GM18507 (cell line): ENCODE results near the gene NOB1.
A peak's percentile ranks its signal among the peaks of the same experiment; 100 is the strongest.

ENCODE experiments used
- DNase-seq: peaks from one replicate; pipeline ENCODE4 v3.0.0; 2011; ENCODE audit warnings: low read depth; ENCODE audit not compliant: insufficient read length; ENCODE audit errors: extremely low spot score
- FAIRE-seq: peaks from 2 replicates; lab custom pipeline; 2011; peaks lifted over from hg19 to GRCh38; lab: Jason Lieb, UNC

Gene NOB1

GRCh38 chr16:69725480-69726312 is 29.0 kb downstream of the NOB1 start:
- no peak for FAIRE-seq

GRCh38 chr16:69724981-69725479 is 29.7 kb downstream of the NOB1 start:
- FAIRE-seq = no peak
- no peak for DNase-seq

More at GRCh38 chr16:69725480-69726312, 29.0 kb downstream of the NOB1 start:
- DNase-seq = no peak

GRCh38 chr16:69724414-69724873 is 30.3 kb downstream of the NOB1 start:
- DNase-seq (no peak), FAIRE-seq (no peak)

GRCh38 chr16:69721441-69721957 is 33.2 kb downstream of the NOB1 start:
- DNase-seq = no peak
- no peak for FAIRE-seq

GRCh38 chr16:69720822-69721430 is 33.8 kb downstream of the NOB1 start:
- no peak for FAIRE-seq

GRCh38 chr16:69718111-69718764 is 36.5 kb downstream of the NOB1 start:
- no peak for DNase-seq
- no peak for FAIRE-seq

More at GRCh38 chr16:69720822-69721430, 33.8 kb downstream of the NOB1 start:
- no peak for DNase-seq

GRCh38 chr16:69717066-69717465 is 37.7 kb downstream of the NOB1 start:
- FAIRE-seq = no peak
- no peak for DNase-seq

- FAIRE-seq (no peak), DNase-seq (no peak)
Observed at GRCh38 chr16:69712914-69713581, 41.7 kb downstream of the NOB1 start.

GRCh38 chr16:69712277-69712676 is 42.4 kb downstream of the NOB1 start:
- FAIRE-seq = no peak
- no peak for DNase-seq

- FAIRE-seq (no peak), DNase-seq (no peak)
Observed at GRCh38 chr16:69711115-69711740, 43.5 kb downstream of the NOB1 start.

GRCh38 chr16:69709456-69710084 is 45.2 kb downstream of the NOB1 start:
- DNase-seq (peak; percentile 46), FAIRE-seq (peak; percentile 51)

- no peak for DNase-seq
- FAIRE-seq = no peak
Observed at GRCh38 chr16:69707920-69708683, 46.6 kb downstream of the NOB1 start.

- DNase-seq = no peak
- no peak for FAIRE-seq
Observed at GRCh38 chr16:69706975-69707340, 47.8 kb downstream of the NOB1 start.

- DNase-seq (no peak), FAIRE-seq (no peak)
Observed at GRCh38 chr16:69706256-69706974, 48.3 kb downstream of the NOB1 start.

GRCh38 chr16:69703638-69704037 is 51.1 kb downstream of the NOB1 start:
- FAIRE-seq (no peak), DNase-seq (no peak)

GRCh38 chr16:69701866-69702265 is 52.9 kb downstream of the NOB1 start:
- no peak for FAIRE-seq
- no peak for DNase-seq

GRCh38 chr16:69701452-69701851 is 53.3 kb downstream of the NOB1 start:
- FAIRE-seq (no peak), DNase-seq (no peak)
